NCI-H2171 treated with DMSO at 0.1 percent for 48 hours (cell line): Measurements from ENCODE around the gene PTPRN2.

Source experiments
- DNase-seq: peaks from one replicate; lab custom pipeline; 2025; lab: John Stamatoyannopoulos, UW

PTPRN2 gene

DNA sequence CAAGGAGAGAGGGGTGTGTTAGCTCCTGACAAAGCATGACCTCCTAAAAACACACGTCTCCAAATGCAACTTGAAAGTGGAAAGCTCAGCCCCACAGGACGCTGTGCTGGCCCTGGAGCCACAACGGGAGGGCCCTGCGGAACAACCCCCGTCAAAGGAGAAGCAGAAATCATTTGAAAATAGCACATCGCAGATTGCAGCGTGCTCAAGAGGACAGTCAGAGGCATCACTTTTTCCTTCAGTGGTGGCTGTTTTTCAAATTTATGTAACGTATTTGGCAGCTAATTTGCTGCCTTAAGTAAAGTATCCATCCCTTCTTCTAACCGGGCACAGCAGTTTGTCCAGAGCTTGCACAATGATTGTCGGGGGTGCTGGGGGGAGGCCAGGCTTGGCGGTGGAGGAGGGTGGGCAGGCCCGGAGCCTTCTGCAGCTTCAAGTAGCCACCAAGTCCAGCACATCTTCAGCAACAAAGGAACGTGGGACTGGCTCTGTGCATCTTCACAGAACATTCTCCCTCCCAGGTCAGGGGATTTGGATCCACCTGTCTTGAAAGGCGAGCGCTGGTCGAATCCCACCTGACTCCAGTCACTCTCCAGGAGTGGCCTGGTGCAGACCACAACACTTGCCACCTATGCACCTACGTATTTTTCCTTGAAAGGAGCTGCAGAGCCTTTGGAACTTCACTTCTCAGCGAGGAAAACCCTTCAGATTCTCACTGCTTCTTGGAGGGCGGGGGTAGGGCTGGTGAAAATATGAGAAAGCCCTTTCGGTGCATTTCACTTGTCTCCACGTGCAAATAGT, 904.5 kb downstream of the PTPRN2 start:
- no peak for DNase-seq

DNA sequence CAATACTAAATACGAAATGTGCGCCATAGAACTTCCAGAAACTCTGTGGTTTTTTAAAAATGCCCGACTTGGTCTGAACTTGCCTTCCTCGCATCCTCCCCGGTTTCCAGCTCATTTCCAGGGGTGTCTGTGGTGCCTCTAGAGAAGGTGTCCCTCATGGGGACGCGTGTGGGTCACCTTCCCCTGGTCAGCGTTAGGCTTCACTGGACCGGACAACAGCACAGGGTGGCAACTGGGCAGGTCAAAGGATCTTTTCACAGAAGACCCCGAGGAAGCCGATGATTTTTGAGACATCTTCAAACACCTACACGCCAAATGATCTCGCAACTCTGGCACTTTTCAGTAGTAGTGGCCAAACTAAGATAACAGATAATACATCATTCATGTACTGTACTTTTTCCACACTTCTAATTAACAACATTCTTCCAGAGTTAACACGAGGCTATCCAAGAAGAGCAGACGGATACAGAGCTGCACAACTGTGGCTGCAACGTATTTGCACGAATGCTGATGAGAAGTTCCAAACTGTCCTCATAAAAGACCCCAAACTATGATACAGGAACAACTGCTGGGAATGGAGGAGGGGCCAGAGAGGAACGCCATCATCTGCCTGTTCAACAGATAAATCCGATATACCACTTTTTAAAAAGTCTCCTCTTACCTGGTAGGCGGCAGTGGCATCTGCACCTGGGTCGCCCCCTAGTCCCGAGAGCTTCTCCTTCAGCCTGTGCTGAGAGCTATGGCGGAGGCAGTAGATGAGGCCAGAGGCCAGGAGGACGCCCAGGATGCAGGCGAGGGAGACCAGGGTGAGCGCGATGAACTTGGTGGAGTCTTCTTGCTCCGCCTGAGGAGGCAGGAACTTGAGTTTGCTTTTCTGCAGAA, 905.3 kb downstream of the PTPRN2 start:
- DNase-seq = no peak

GRCh38 chr7:157679607-157680006, 908.0 kb downstream of the PTPRN2 start:
- no peak for DNase-seq

DNA sequence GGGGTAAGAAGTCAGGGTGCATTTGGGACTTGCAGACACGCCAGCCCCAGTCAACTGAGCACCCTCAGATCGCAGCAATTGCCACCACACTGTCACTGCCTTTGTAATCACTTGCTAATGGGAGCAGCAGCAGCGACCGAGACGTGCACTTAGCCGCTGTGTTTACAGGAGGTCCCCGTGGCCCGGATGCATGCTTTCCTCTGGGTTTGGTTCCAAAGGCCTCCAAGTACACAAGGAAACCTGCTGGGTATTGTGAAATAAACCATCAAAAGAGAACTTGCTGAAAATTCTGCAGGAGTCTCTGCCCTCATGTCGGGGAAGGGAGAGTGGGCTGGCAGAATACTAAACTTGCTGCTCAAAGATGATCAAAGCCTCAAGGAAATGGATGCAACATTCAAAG, 909.1 kb downstream of the PTPRN2 start:
- DNase-seq = no peak

DNA sequence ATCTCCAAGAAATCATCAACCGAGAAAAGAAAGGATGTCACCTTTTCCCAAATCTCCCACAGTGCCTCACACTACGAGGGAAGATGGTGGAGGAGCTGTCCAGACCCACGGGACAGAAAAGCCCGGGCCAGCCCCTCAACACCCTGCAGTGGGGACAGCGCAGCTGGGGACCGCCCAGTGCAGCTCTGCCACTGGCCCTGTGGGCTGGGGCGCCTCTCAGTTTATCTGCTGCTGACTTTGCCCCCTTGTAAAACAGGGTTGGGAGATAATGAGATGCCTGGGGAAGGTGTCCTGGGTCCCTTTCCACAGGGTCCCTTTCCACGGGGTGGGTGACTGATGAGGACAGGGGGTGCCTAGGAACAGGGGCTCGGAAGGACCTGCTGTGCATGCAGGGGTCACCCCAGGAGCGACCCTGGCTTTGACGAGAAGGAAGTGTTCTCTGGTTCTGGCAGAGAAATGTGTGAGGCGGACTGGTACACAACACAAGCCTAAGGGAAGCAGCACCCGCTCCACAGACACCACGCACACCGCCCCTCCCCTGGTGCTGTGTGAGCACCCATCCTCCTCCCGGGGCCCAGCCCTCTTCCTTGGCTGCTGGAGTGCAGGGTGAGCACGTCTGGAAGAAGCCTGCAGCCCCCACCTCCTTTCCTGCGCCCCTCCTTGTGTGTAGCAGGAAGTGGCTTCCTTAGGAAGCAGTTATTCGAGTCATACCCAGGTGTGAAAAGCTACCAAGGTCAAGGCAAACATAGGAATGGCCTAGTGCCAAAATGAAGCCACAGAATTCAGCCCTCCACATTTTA, 911.0 kb downstream of the PTPRN2 start:
- no peak for DNase-seq

- DNase-seq = peak; percentile 64
Measured at GRCh38 chr7:157676001-157676400, 911.6 kb downstream of the PTPRN2 start.

GRCh38 chr7:157675427-157675927, 912.1 kb downstream of the PTPRN2 start:
- no peak for DNase-seq

- no peak for DNase-seq
Measured at GRCh38 chr7:157674715-157675426, 912.8 kb downstream of the PTPRN2 start.

- DNase-seq = no peak
Measured at GRCh38 chr7:157674027-157674714, 913.5 kb downstream of the PTPRN2 start.

DNA sequence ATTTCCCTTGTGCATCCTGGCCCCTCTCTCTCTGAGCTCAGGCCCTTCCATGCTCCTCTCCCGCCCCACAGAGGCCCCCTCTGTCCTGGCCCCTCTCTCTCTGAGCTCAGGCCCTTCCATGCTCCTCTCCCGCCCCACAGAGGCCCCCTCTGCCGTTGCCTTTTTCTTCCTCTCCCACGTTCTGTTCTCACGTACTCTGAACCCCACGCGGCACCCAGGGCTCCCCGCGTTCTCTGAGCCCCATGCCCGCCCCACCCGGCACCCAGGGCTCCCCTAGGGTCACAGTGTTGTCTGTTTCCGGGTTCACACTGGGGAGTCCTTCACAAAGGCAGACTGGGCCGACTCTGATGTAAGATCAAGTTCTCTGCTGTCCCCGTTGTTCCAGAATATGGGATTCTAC, 914.0 kb downstream of the PTPRN2 start:
- no peak for DNase-seq

- DNase-seq = no peak
Measured at GRCh38 chr7:157671358-157672255, 916.0 kb downstream of the PTPRN2 start.

GRCh38 chr7:157670490-157671357, 916.9 kb downstream of the PTPRN2 start:
- DNase-seq = no peak

- DNase-seq = no peak
Measured at GRCh38 chr7:157669768-157670351, 917.8 kb downstream of the PTPRN2 start.

- no peak for DNase-seq
Measured at GRCh38 chr7:157668884-157669767, 918.5 kb downstream of the PTPRN2 start.

GRCh38 chr7:157668221-157668883, 919.3 kb downstream of the PTPRN2 start:
- no peak for DNase-seq

- DNase-seq = no peak
Measured at GRCh38 chr7:157667731-157668130, 919.9 kb downstream of the PTPRN2 start.

DNA sequence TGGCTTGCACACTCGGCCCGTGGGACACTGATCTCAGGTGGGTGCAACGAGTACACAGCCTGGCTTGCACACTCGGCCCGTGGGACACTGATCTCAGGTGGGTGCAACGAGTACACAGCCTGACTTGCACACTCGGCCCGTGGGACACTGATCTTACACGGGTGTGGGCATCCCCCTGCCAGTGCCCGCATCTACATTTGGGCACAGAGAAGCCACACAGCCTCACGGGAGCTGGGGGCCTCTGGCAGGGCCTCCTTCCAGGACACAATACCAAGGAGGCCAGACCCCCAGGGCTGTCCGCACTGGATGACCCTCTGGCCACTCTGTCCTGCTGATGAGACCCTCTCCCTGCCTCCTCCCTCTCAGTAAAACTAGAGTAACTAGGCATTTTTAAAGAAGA, 920.4 kb downstream of the PTPRN2 start:
- no peak for DNase-seq
